CD14-positive monocyte (primary cell): ENCODE measurements around the gene MBNL3. TPM values are rescaled to one million over a fixed set of nuclear protein-coding genes. Genes with fewer than 3 reads are reported as not detected.
A peak's percentile ranks its signal among the peaks of the same experiment; 100 is the strongest.

Source experiments
- DNase-seq, 3 donors: peaks; one replicate each; pipeline ENCODE4 v3.0.0-alpha.2; 2011 to 2022
- H2AFZ ChIP-seq: 2 replicates; pipeline ENCODE4 v1.6.0; 2012; ENCODE audit warnings: mild to moderate bottlenecking, low read depth, low read length, inconsistent platforms; ENCODE audit not compliant: insufficient read depth, poor library complexity, severe bottlenecking
- H3K27ac ChIP-seq, 2 donors: 1 replicate in 1 of 2; 2 replicates in 1 of 2; pipeline ENCODE4 v1.5.1; 2012 to 2013; ENCODE audit warnings: low read length in 2 of 2, control low read depth in 1 of 2, inconsistent platforms in 1 of 2, low read depth in 1 of 2, mild to moderate bottlenecking in 1 of 2
- H3K27me3 ChIP-seq, 2 donors: one replicate each; pipeline versions ENCODE4 v1.6.0 to v1.6.1; 2011 to 2013; ENCODE audit warnings: low read length in 2 of 2; ENCODE audit not compliant: control insufficient read depth in 2 of 2, insufficient read depth in 2 of 2
- H3K36me3 ChIP-seq, 2 donors: replicated peaks in 1 of 2; 1 replicate in 1 of 2; 2 replicates in 1 of 2; pipeline versions ENCODE4 v1.5.1 to v1.6.1; 2012 to 2013; ENCODE audit warnings: low read length in 2 of 2, control low read depth in 1 of 2, inconsistent platforms in 1 of 2, mild to moderate bottlenecking in 1 of 2; ENCODE audit not compliant: insufficient read depth in 2 of 2, control insufficient read depth in 1 of 2
- H3K4me1 ChIP-seq, 2 donors: 1 replicate in 1 of 2; 2 replicates in 1 of 2; pipeline versions ENCODE4 v1.5.1 to v1.6.1; 2012 to 2013; ENCODE audit warnings: low read length in 2 of 2, control low read depth in 1 of 2, inconsistent platforms in 1 of 2, mild to moderate bottlenecking in 1 of 2, moderate library complexity in 1 of 2; ENCODE audit not compliant: insufficient read depth in 2 of 2, control insufficient read depth in 1 of 2
- H3K4me2 ChIP-seq: replicated peaks from 2 replicates; pipeline ENCODE3; 2012; ENCODE audit warnings: low read length, moderate library complexity, mild to moderate bottlenecking; ENCODE audit not compliant: poor library complexity, severe bottlenecking; ENCODE audit errors: extremely low read depth
- H3K4me3 ChIP-seq, 3 experiments: fragments of 200-600 bp in 1 of 3; sonication (generic) in 1 of 3; replicated peaks in 1 of 3; 1 replicate in 2 of 3; 2 replicates in 1 of 3; pipeline ENCODE4 v1.5.1; 2011 to 2013; ENCODE audit warnings: low read length in 3 of 3, mild to moderate bottlenecking in 3 of 3, control low read depth in 2 of 3, low read depth in 2 of 3, inconsistent platforms in 1 of 3, moderate library complexity in 1 of 3
- H3K79me2 ChIP-seq: 2 replicates; pipeline ENCODE4 v1.6.0; 2012; ENCODE audit warnings: mild to moderate bottlenecking, control low read depth, inconsistent platforms, low read length, moderate library complexity; ENCODE audit not compliant: insufficient read depth
- H3K9ac ChIP-seq: 2 replicates; pipeline ENCODE4 v1.6.0; 2017; ENCODE audit warnings: low read length, mild to moderate bottlenecking; ENCODE audit not compliant: insufficient read depth, poor library complexity, severe bottlenecking
- H3K9me3 ChIP-seq, 2 donors: replicated peaks in 1 of 2; 1 replicate in 1 of 2; 2 replicates in 1 of 2; pipeline versions ENCODE4 v1.5.1 to v1.6.1; 2012 to 2013; ENCODE audit warnings: low read length in 2 of 2, control low read depth in 1 of 2; ENCODE audit not compliant: control insufficient read depth in 1 of 2, insufficient read depth in 1 of 2
- H4K20me1 ChIP-seq: 2 replicates; pipeline ENCODE4 v1.6.0; 2012; ENCODE audit warnings: mild to moderate bottlenecking, low read length, control low read depth, moderate library complexity; ENCODE audit not compliant: insufficient read depth
- H3K27ac Mint-ChIP-seq, 7 donors: one replicate each; pipeline ENCODE4 v1.8.0; 2020; ENCODE audit warnings: mild to moderate bottlenecking in 7 of 7, mixed read lengths in 7 of 7, moderate library complexity in 6 of 7, inconsistent platforms in 2 of 7
- H3K27me3 Mint-ChIP-seq, 3 donors: one replicate each; pipeline ENCODE4 v1.8.0; 2021 to 2022; ENCODE audit warnings: low read depth in 3 of 3, mild to moderate bottlenecking in 3 of 3, mixed read lengths in 3 of 3, moderate library complexity in 3 of 3, inconsistent platforms in 1 of 3
- H3K36me3 Mint-ChIP-seq, 2 donors: one replicate each; pipeline ENCODE4 v1.8.0; 2020; ENCODE audit warnings: mixed read lengths in 2 of 2, inconsistent platforms in 1 of 2, mild to moderate bottlenecking in 1 of 2
- H3K4me1 Mint-ChIP-seq: one replicate; pipeline ENCODE4 v1.8.0; 2020; ENCODE audit warnings: mild to moderate bottlenecking, mixed read lengths
- H3K4me3 Mint-ChIP-seq, 2 donors: one replicate each; pipeline ENCODE4 v1.8.0; 2020; ENCODE audit warnings: mild to moderate bottlenecking in 2 of 2, mixed read lengths in 2 of 2, moderate library complexity in 1 of 2
- H3K9me3 Mint-ChIP-seq, 7 donors: one replicate each; pipeline ENCODE4 v1.8.0; 2020 to 2022; ENCODE audit warnings: mixed read lengths in 7 of 7, mild to moderate bottlenecking in 6 of 7, moderate library complexity in 6 of 7, inconsistent platforms in 2 of 7
- CTCF ChIP-seq: fragments of 200-600 bp; IDR thresholded peaks from one replicate; pipeline ENCODE4 v1.8.0; 2022; ENCODE audit warnings: antibody characterized with exemption, mild to moderate bottlenecking
- WGBS: methylation state at CpG from one replicate; pipeline ENCODE4 v1.1.5; 2013; ENCODE audit warnings: missing lambda C conversion rate; ENCODE audit not compliant: insufficient coverage; 5-methylcytosine and 5-hydroxymethylcytosine counted together
- intact Hi-C, 2 donors: fragments of 100-400 bp; cut with micrococcal nuclease; formaldehyde crosslinking; loops; one replicate each; pipeline versions ENCODE4 v1.15.0 to v1.15.1; 2023
- polyA plus RNA-seq, 3 donors: library from polyadenylated mRNA; depleted of rRNA in 1 of 3; unstranded in 2 of 3; stranded (reverse) in 1 of 3; fragments of 300-500 nt in 2 of 3; fragments of >200 nt in 1 of 3; fragmentation: Illumina TruSeq in 2 of 3; gene quantifications; 1 replicate in 2 of 3; 2 replicates in 1 of 3; pipeline ENCODE4 v1.2.3, GENCODE V29; 2012 to 2021

Gene MBNL3
- polyA plus RNA-seq, 3 donors, result 7.4 to 32.8 (median 22.4) TPM

DNA sequence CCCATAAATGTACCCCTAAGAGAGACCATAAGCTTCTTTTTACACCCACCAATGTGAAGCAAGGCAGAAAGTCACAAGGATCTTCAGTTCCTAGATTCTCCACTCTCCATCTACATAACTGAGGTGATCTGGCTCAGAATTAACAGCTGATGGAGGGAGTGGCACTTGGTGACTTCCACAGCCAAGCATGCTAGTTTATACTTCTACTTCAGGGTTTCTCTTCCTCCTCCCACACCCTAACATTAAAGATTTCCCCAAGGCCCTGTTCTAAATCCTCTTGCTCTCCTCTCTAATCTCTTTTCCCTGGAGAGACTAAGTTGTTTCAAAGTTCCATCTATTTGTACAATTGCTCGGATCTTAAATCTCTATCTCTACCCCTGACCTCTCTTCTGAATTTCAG lies 81.1 kb downstream of the MBNL3 start:
- Histone ChIP-seq H4K20me1 (no peaks in the 10 kb centered on the region), H3K4me2 (no peak overlapping the region), H3K9ac (no peak overlapping the region), H3K4me3 (no peak overlapping the region), H2AFZ (no peak overlapping the region), H3K27me3 (peaks cover 0 to 10% of the 10 kb centered on the region in 2 donors), H3K36me3 (no peaks in the 10 kb centered on the region), H3K9me3 (no peaks in the 10 kb centered on the region), H3K4me1 (no peaks in the 10 kb centered on the region), H3K27ac (no peak overlapping the region), H3K79me2 (no peaks in the 10 kb centered on the region)
- Mint-ChIP-seq H3K9me3 (no peaks in the 10 kb centered on the region), H3K27ac (peak overlapping the region in 1 of 7 donors; percentile 57), H3K27me3 (peaks cover 0 to 4% (median 0%) of the 10 kb centered on the region in 3 donors), H3K4me1 (peaks cover 4% of the 10 kb centered on the region), H3K36me3 (peaks cover 9 to 11% of the 10 kb centered on the region in 2 donors), H3K4me3 (no peak overlapping the region)
- no peak for DNase-seq
- no CpG with 5 or more reads among the region's 1 CpG for WGBS
- TF ChIP-seq CTCF, result no peak
- intact Hi-C loops, result no loop called here

DNA sequence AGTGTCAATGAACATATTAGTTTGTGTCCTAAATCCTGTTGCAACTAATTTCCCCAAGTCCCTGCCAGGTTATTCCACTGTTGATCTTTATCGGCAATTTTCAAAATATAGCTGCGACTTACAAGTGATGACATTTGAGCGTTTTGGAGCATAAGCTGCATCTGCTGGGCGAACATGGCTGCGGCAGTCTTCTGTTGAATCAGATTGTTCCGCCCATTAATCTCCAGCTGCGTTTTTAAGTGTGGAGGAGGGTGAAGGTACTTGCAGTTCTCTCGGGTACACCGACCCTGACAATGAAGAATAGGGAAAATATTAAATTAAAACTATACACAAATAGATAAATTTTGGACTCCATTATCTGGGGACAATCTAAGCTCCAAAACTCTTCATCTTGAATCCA lies 82.7 kb downstream of the MBNL3 start:
- Histone ChIP-seq H3K9me3 (no peaks in the 10 kb centered on the region), H3K79me2 (no peaks in the 10 kb centered on the region), H3K4me3 (no peak overlapping the region), H3K4me1 (no peaks in the 10 kb centered on the region), H3K36me3 (no peaks in the 10 kb centered on the region), H3K4me2 (no peak overlapping the region), H4K20me1 (no peaks in the 10 kb centered on the region), H3K27ac (no peak overlapping the region), H2AFZ (no peak overlapping the region), H3K9ac (no peak overlapping the region), H3K27me3 (peaks cover 0 to 10% of the 10 kb centered on the region in 2 donors)
- no peak for DNase-seq
- no CpG with 5 or more reads among the region's 9 CpGs for WGBS
- intact Hi-C loops, result no loop called here
- TF ChIP-seq CTCF, result no peak
- Mint-ChIP-seq H3K4me3 (no peak overlapping the region), H3K36me3 (peaks cover 9 to 10% of the 10 kb centered on the region in 2 donors), H3K9me3 (no peaks in the 10 kb centered on the region), H3K4me1 (peaks cover 4% of the 10 kb centered on the region), H3K27me3 (no peaks in the 10 kb centered on the region), H3K27ac (no peak overlapping the region)
